ENCODE results near the gene HOOK1. TPM values are rescaled to one million over a fixed set of nuclear protein-coding genes. Genes with fewer than 3 reads are reported as not detected.

Gene HOOK1
- total RNA-seq, 2 experiments from 2014 or later, result 18.1 to 19.4 TPM

- Histone ChIP-seq H3K36me3 (ENCODE audit: insufficient read depth, low read length) (no peaks in the 10 kb centered on the region), H3K9me3 (ENCODE audit: control insufficient read depth in 1 of 2, insufficient read depth in 1 of 2, low read length in 2 of 2) (no peaks in the 10 kb centered on the region), H3K4me3 (ENCODE audit: low read length) (no peak overlapping the region), H3K27ac (ENCODE audit: low read depth in 1 of 2, low read length in 2 of 2) (no peak overlapping the region), H3K27me3 (ENCODE audit: control insufficient read depth in 1 of 2, insufficient read depth in 2 of 2, low read length in 2 of 2) (peaks cover 0 to 4% of the 10 kb centered on the region in 2 experiments), H3K4me1 (ENCODE audit: insufficient read depth, low read length) (no peaks in the 10 kb centered on the region)
- ChIA-PET CTCF (interaction anchor here (1.2 kb wide), 2 partner anchors 12 to 13 kb away, joined by 3 to 6 read pairs; no protein-coding TSS in a partner anchor), POLR2A (no interaction called here)
- Mint-ChIP-seq H3K27ac (no peak overlapping the region), H3K9me3 (no peaks in the 10 kb centered on the region), H3K4me3 (no peak overlapping the region), H3K36me3 (ENCODE audit: low read depth) (no peaks in the 10 kb centered on the region), H3K27me3 (no peaks in the 10 kb centered on the region), H3K4me1 (ENCODE audit: low read depth) (no peaks in the 10 kb centered on the region)
- DNase-seq (no peak), ATAC-seq (ENCODE audit: poor library complexity) (no peak)
- TF ChIP-seq CTCF (IDR thresholded peaks at IDR 0.05), result no peak
- intact Hi-C loops (cut with DNase I, micrococcal nuclease), result no loop called here
Observed at GRCh38 chr1:59771361-59771760, 43.4 kb upstream of the HOOK1 start.

- H3K27me3 Mint-ChIP-seq, result no peaks in the 10 kb centered on the region
- H3K27ac Mint-ChIP-seq, result no peak overlapping the region
- ChIA-PET POLR2A (no interaction called here), CTCF (no interaction called here)
- Histone ChIP-seq H3K9me3 (ENCODE audit: control insufficient read depth in 1 of 2, insufficient read depth in 1 of 2, low read length in 2 of 2) (no peaks in the 10 kb centered on the region), H3K27me3 (ENCODE audit: control insufficient read depth in 1 of 2, insufficient read depth in 2 of 2, low read length in 2 of 2) (peaks cover 0 to 4% of the 10 kb centered on the region in 2 experiments), H3K4me3 (ENCODE audit: low read length) (no peak overlapping the region), H3K27ac (ENCODE audit: low read depth in 1 of 2, low read length in 2 of 2) (no peak overlapping the region), H3K36me3 (ENCODE audit: insufficient read depth, low read length) (no peaks in the 10 kb centered on the region), H3K4me1 (ENCODE audit: insufficient read depth, low read length) (no peaks in the 10 kb centered on the region)
- no peaks in the 10 kb centered on the region for H3K9me3 Mint-ChIP-seq
- DNase-seq (no peak), ATAC-seq (ENCODE audit: poor library complexity) (no peak)
- TF ChIP-seq CTCF (IDR thresholded peaks at IDR 0.05), result no peak
- H3K4me3 Mint-ChIP-seq, result no peak overlapping the region
- H3K36me3 Mint-ChIP-seq (ENCODE audit: low read depth), result no peaks in the 10 kb centered on the region
- no peaks in the 10 kb centered on the region for H3K4me1 Mint-ChIP-seq (ENCODE audit: low read depth)
- intact Hi-C loops (cut with DNase I, micrococcal nuclease), result no loop called here
Observed at GRCh38 chr1:59775480-59775879, 39.3 kb upstream of the HOOK1 start.

- Histone ChIP-seq H3K4me1 (ENCODE audit: insufficient read depth, low read length) (no peaks in the 10 kb centered on the region), H3K27me3 (ENCODE audit: control insufficient read depth in 1 of 2, insufficient read depth in 2 of 2, low read length in 2 of 2) (peaks cover 0 to 4% of the 10 kb centered on the region in 2 experiments), H3K27ac (ENCODE audit: low read depth in 1 of 2, low read length in 2 of 2) (no peak overlapping the region), H3K9me3 (ENCODE audit: control insufficient read depth in 1 of 2, insufficient read depth in 1 of 2, low read length in 2 of 2) (no peaks in the 10 kb centered on the region), H3K36me3 (ENCODE audit: insufficient read depth, low read length) (no peaks in the 10 kb centered on the region), H3K4me3 (ENCODE audit: low read length) (no peak overlapping the region)
- Mint-ChIP-seq H3K36me3 (ENCODE audit: low read depth) (no peaks in the 10 kb centered on the region), H3K9me3 (no peaks in the 10 kb centered on the region), H3K27ac (no peak overlapping the region), H3K27me3 (no peaks in the 10 kb centered on the region), H3K4me3 (no peak overlapping the region), H3K4me1 (ENCODE audit: low read depth) (no peaks in the 10 kb centered on the region)
- no peak for TF ChIP-seq CTCF (IDR thresholded peaks at IDR 0.05)
- ATAC-seq (ENCODE audit: poor library complexity) (no peak), DNase-seq (no peak)
- CTCF ChIA-PET, result no interaction called here
- POLR2A ChIA-PET, result no interaction called here
- intact Hi-C loops (cut with DNase I, micrococcal nuclease), result no loop called here
Observed at GRCh38 chr1:59776960-59777852, 37.5 kb upstream of the HOOK1 start.

Measured in CD4-positive, alpha-beta T cell (primary cell).